SKM-1 (cell line): ENCODE measurements around the gene GARIN5A.

Source experiments
- DNase-seq: peaks from one replicate; lab custom pipeline; 2025; ENCODE audit not compliant: unreplicated experiment; lab: John Stamatoyannopoulos, UW

The GARIN5A gene

DNA sequence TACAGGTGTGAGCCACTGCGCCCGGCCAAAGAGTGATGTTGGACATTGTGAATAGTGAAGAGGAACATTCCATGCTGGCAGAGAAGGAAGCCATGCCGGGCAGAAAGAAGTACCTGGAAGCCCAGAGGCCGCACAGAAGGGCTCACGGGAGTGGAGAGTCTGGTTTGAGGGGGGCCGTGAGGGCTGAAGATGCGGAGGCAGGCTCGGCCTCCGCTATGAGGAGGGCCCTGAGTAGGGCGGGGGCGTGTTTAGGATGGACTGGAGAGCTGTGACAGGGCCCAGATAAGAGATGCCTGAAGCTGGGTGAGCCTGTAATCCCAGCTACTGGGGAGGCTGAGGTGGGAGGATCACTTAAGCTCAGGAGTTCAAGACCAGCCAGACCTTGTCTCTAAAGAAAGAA, 32.7 kb upstream of the GARIN5A start:
- no peak for DNase-seq

DNA sequence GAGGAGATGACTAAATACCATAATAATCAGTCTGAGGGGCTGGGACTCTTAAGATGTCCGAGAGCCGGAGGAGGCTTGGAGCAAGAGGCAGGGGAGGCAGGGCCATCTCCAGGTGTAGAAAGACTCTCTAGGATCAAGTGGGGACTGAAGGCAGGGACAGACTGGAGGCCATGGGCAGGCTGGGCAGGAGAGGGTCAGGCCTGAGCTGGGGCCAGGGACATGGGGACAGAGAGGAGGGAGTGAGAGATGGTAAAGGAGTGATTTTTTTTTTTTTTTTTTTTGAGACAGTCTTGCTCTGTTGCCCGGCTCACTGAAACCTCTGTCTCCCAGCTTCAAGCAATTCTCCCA, 32.2 kb upstream of the GARIN5A start:
- no peak for DNase-seq

DNA sequence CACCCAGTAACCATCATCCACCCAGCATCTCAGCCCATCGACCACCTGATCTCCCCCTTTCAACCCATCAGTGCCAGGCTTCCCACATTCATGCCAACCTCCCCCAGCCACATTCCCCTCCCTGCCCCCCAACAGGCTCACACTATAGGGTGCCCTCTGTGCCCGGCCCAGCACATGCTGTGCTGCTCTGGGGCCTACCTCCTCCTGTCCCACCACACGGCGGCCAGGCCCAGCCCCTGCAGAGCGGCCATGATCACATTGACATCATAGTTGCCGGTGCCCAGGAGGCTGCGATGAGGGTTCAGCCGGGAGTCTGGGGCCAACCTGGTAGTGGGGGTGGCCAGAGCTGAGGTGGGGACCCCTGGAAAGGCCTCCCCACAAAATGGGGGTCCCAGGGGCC, 30.7 kb upstream of the GARIN5A start:
- no peak for DNase-seq

DNA sequence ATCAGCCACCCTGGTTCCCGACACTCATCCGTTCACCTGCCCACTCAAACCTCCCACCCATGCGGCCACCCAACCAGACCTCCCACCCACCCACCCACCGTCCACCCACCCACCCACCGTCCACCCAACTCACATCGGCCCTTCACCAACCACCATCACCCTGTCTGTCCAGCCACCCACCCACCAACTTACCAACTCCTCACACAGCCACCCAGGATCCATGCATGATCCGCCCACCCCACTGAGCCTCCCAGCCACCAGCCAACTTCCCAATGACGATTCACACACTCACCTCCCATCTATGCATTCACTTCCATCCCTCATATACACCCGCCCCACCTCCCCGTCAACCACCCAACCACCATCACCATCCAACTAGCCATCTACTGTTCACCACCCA, 30.1 kb upstream of the GARIN5A start:
- no peak for DNase-seq

DNA sequence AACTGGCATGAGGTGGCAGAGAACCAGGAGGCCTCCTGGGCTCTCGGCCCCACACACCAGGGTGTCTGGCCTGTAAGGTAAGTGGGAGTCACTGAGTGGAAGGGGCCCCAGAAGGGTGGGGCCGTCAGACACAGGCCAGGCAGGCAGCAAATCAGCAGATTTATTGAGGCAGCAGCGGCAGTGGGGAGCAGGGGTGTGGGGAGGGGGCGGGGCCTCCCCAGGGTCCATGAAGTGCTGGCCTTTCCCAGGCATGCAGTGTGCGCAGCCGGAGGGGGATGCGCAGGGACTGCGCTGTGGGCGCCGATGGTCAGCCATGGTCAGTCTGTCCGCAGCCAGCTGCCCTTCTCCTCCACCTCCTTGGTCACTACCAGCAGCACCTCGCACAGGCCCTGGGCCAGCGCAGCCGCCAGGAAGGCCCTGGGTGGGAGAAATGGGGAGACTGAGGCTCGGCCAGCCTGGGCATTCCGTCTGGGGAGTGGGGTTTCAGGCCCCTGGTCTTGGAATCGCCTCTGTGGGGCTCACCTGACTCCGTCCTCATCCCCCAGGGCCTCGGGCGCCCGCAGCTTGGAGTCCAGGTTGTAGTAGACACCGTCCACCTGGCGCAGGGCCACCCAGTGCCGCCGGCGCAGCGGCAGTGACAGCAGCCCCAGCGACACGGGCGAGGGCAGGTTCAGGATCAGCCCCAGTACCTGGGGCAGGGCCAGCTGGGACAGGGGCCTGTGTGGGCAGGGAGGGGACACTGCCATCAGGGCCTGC, 29.4 kb upstream of the GARIN5A start:
- DNase-seq, result no peak

DNA sequence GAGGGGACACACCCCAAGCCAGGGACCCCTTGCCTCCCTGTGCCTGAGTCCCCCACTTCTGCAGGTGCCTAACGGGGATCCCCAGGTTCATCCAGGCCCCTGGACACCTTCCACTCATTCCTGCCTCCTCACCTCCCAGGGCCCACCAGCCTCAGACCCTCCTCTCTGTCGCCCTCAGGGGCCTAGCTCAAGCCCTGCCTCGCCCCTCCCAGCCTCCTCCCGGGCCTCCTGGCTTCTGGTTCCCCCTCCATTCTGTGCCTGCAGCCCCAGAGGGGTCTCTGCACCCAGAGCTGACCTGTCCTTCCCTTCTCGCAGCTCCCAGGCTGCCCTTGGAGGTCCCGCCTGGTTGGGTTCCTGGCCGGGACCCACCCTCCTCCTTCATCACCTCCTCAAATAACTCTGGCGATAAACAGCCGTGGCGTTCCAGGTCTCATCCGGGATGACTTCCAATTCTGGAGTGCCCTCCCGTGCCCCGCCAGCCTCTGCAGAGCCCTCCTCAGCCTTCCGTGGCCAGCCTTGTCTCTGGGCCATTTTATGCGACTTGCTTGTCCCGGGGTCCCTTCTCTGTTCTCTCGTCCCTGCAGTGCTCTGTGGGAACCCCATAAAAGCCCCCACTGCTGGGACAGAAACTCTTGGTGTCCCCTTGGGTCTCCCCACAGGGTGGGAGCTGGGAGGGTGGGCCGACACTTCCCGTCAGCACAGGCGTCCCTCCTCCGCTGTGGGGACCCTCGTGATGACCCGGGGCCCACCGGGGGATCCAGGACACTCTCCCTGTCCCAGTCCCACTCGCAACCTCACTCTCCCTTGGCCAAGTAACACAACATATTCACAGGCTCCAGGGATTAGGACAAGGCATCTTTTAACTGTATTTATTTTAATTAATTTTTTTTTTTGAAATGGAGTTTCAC, 25.2 kb upstream of the GARIN5A start:
- DNase-seq, result no peak

DNA sequence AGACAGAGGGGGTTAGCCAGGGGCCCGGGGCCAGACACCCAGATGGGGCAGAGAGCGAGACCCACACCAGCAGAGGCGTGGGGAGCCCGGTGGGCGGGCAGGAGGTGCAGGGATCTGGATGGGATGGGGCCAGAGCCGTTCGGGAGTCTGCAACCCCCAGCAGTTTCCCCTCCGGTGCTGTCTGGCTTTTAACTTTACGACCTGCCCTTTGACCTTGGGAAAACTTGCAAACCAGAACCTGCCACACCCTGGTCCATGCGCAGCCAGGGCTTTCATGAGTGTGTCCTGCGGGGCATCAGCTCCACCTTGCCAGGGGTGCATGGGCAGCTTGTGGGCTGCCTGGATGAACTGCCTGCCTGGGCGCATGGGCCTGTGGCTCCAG, 24.5 kb upstream of the GARIN5A start:
- no peak for DNase-seq

DNA sequence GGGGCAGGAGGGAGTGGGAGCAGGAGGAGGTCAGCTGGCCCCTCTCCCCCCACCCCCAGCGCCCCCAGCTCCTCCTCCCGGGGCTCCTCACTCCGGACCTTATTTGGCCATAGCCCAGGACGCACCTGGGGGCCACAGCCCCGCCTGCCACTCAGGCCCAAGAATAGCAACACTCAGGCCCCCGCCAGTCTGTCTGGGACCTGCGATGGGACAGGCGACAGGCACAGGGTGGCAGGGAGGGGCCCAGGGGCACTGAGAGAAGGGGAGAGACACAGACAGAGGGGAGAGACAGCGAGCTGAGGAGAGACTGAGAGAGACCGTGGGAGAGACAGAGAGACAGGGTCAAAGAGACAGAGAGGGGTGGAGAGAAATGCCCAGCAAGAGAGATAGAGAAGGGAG, 24.1 kb upstream of the GARIN5A start:
- no peak for DNase-seq

DNA sequence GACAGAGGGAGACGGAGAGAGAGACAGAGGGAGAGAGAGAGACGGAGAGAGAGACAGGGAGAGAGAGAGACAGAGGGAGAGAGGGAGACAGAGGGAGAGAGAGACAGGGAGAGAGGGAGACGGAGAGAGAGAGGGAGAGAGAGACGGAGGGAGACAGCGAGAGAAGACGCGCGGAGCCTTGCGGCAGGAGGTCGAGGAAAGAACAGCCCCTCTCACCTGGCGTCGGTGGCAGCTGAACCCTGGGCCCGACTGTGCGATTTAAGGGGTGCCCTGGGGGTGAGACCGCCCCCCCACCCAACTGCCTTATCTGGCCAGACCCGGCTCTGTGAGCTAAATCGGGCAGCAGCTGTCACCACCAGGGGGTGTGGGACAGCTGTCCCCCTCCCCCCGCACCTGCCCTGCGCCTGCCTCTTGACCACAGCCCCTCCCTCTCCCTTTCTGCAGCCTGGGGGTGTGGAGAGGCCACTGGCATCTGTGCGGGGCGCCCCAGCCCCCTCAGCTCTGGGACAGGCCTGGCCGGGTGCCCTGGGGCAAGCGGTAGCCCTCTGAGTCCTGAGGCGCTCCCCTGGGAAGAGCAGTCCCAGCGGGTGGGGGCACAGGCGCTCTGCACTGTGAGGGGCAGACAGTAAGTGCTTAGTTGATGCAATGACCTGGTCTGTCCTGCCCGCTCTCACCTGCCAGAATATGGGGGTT, 23.6 kb upstream of the GARIN5A start:
- no peak for DNase-seq

DNA sequence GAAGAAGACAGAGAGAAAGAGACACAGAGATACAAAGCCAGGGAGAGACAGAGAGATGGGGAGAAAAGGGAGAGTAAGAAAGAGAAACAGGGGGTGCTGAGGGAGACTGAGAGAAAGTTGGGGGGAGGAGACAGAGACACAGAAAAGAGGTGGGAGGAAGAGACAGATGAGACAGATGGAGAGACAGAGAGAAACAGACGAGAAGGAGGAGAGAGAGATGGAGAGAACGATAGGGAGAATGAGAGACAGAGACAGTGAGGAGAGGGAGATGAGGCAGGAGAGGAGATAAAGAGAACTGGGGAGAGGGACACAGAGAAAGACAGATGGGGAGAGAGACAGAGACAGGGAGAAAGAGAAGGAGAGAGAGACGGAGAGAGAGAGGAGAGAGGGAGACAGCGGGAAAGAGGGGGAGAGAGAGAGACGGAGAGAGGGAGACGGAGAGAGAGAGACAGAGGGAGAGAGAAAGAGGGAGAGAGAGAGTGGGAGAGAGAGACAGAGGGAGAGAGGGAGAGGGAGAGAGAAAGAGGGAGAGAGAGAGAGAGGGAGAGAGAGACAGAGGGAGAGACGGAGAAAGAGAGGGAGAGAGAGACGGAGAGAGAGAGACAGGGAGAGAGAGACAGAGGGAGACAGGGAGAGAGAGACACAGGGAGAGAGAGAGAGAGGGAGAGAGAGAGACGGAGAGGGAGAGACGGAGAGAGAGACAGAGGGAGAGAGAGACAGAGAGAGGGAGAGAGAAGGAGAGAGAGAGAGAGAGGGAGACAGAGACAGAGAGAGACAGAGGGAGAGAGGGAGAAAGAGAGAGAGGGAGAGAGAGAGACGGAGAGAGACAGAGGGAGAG, 21.8 kb upstream of the GARIN5A start:
- DNase-seq, result no peak

DNA sequence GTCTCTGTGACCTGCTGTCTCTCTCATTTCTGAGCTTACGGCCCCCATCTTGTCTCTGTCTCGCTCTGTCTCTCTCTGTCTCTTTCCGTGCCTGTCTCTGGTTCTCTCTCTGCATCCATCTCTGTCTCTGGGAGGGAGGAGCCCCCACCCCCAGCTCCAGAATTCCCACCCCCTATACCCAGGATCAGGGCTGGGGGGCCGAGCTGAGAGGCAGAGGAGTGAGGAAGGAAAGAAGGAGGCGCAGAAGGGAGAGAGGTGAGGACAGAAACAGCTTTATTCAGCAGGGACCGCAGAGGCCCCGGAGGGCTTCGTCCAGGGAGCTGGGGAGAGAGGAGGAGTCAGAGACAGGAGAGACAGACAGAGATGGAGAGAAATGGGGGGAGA, 20.4 kb upstream of the GARIN5A start:
- DNase-seq, result no peak

DNA sequence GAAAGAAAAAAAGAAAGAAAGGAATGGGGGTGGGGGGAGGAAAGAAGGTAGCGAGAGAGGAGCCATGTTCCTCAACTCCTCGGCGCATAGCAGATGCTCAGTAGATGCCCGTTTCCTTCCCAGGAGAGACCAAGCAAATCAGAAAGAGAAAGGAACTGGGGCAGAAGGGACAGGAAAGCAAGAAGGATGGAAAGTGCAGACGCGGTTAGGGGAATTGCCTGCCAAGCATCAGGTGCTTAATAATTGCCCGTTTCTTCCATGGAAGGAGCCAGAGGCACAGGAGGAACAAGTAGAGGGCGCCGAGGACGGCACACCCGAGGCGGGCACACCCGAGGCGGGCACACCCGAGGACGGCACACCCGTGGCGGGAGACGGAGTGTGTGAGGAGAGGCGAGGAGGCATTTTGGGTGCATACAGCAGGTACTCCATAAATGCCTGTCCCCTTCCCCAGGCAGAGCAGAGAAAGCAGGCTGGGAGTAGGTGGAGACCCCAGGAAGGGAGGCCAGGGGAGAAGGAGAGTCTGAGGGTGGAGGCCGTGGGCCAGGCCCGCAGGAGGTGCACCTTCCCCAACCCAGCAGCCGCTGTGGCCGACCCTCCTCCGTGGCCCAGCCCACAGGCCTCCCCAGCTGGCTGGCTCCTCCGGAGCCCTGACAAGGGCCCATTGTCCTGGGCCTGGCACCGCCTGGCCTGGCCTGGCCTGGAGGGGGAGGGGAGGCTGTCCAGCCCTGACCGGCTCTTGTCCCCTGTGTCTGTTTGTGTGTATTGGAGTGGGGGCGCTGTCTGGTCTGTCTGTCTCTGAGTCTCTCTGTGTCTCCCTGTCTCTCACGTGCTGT, 19.8 kb upstream of the GARIN5A start:
- DNase-seq, result no peak

DNA sequence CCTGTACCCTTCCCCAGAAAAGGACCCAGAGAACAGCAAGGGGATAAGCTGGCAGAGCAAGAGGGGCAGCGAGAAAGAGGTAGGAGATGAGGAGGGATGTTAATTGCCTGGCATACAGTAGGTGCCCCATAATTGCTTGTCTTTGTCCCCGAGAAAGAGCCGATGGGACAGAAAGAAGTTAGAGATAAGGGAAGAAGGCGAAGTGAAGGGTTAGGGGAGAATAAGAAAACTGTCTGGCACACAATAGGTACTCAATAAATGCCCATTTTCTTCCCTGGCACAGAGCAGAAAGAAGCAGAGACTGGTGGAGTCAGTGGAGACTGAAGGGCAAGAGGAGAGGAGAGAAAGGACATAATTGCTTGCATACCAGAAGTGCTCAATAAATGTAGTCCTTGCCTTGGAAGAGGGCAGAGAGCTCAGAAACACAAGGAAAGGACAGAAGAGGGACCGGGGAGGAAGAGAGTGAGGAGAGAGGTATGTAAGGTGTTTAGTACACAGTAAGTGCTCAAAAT, 18.4 kb upstream of the GARIN5A start:
- no peak for DNase-seq

DNA sequence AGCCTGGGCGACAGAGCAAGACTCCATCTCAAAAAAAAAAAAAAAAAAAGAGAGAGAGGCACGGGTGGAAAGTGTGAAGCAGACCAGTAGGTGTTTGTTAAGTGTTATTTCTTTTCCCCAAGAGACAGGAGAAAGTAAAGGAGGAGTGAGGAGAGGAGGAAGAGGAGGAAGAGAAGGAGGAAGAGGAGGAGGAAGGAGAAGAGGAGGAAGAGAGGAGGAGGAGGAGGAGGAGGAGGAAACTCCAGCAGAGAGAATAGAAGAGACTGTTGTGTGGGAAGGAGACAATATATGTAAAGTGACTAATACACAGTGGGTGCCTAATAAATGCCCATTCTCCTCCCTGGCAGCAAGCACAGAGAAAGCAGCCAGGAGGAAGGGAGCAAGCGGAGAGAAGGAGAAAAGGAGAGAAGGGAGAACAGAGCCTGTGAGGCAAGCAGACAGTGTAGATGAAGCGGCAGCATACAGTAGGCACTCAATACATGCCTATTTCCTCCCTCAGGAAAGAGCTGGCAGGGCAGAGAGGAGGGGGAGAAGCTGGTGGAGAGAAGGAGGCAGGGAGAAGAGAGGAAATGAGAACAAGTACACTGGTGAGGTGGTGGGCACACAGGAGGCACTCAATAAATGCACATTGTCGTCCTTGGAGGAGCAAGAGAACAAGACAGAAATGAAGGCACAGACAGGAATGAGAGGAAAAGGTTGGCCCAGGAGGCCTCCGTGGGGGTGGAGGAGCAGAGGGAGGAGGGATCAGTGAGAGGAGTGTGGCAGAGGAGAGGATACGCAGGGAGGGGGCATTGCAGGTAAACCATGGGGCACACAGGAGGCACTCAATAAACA, 17.8 kb upstream of the GARIN5A start:
- no peak for DNase-seq

DNA sequence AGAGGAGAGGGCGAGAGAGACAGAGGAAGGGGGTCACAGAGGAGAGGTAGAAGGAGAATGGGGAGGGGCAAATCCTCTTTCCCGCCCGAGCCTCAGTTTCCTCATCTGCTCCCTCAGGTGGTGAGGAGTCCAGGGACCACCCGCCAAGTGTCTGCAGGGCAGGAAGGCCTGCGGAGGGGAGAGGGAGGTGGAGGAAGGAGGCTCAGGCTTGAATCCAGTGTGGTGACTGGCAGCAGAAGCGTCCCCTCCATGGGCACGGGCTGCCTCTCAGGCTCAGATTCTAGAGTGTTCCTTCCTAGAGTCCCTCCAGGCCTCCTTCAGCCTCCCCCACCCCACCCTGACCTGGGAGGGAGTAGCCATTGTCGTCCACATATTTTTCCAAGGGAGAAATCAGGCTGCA, 16.5 kb upstream of the GARIN5A start:
- DNase-seq, result no peak

DNA sequence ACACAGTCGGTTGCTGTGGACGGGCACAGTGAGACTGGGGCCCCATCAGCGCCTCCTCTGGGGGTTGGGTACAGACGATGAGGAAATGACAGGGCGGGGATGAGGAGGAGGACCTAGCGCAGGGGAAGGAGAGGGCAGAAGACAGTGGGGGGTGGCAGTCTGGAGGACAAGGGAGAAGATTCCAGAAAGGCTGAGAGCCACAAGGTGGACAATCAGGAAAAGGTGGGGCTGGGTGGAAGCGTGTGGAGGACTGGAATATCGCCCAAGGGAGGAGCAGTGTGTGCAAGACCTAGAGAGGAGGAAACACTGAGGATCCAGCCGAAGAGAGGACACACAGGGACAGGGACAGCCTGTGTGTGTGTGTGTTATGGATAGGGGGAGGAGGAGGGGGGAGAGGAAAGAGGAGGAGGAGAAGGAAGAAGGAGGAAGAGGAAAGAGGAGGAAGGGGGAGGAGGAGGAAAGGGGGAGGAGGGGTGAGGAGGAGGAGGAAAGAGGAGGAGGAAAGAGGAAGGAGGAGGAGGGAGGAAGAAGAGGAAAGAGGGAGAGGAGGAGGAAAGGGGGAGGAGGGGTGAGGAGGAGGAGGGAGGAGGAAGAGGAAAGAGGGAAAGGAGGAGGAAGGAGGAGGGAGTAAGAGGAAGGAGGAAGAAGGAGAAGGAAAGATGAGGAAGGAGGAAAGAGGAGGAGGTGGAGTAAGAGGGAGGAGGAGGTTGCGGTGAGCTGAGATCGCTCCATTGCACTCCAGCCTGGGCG, 15.8 kb upstream of the GARIN5A start:
- DNase-seq, result peak; percentile 56

DNA sequence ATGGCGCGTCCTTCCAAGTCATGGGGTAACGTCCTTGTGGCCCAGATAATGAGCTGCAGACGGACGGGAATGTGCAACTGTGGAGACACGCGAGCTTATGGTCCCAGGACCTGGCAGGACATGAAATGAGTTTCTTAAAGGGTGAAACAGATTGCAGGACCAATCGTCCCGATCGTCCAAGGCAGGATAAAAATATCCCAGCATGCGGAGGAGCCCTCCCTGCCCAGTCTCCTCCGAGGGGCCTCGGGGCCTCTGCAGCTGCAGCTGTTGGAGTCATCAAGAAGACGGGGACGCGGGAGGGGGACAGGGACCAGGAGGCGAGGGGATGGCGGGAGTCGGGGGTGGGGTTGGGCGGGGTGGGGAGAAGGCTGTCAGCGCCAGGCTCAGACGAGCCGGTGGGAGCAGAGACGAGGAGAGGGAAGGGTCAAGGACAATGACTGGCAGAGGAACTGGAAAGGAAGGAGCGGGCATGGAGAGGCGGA, 14.4 kb upstream of the GARIN5A start:
- no peak for DNase-seq

DNA sequence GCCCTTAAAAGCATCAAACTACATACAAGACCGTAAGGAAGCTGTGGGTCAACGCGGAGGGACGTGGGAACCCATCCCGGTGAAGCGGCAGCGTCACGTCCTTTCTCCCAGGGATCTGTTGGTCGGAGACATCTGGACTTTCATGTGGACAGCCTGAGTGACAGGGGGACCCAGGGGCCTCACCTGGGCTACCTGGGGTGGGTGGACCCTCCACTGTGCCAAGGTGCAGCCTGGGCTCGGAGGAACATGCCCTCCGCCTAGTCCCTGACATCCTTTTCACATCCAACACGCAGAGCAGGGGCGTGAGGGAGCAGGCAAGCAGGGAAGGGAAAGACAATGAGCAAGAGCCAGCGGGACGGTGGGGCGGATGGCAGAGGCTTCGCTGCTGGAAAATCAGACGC, 13.8 kb upstream of the GARIN5A start:
- DNase-seq, result no peak
